Loucy (cell line): ENCODE results near the gene MCM5.

Experiments used
- EZH2phosphoT487 ChIP-seq: fragments of 200-600 bp; IDR thresholded peaks from 2 replicates; pipeline ENCODE4 v1.6.1; 2018; ENCODE audit warnings: antibody characterized with exemption, mild to moderate bottlenecking, moderate library complexity, borderline replicate concordance
- TF ChIP-seq, protein P1 (sequence below): fragments of 200-600 bp; sonication (generic); conservative IDR thresholded peaks from 2 replicates; pipeline ENCODE4 v1.5.1; 2014; ENCODE audit warnings: mild to moderate bottlenecking, antibody characterized with exemption, low read length

GRCh38 chr22:35446365-35446764, 46.4 kb downstream of the MCM5 start:
- TF ChIP-seq, protein P1, sequence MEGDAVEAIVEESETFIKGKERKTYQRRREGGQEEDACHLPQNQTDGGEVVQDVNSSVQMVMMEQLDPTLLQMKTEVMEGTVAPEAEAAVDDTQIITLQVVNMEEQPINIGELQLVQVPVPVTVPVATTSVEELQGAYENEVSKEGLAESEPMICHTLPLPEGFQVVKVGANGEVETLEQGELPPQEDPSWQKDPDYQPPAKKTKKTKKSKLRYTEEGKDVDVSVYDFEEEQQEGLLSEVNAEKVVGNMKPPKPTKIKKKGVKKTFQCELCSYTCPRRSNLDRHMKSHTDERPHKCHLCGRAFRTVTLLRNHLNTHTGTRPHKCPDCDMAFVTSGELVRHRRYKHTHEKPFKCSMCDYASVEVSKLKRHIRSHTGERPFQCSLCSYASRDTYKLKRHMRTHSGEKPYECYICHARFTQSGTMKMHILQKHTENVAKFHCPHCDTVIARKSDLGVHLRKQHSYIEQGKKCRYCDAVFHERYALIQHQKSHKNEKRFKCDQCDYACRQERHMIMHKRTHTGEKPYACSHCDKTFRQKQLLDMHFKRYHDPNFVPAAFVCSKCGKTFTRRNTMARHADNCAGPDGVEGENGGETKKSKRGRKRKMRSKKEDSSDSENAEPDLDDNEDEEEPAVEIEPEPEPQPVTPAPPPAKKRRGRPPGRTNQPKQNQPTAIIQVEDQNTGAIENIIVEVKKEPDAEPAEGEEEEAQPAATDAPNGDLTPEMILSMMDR: no peak
- TF ChIP-seq EZH2phosphoT487: no peak
